Mammary epithelial cell (primary cell): ENCODE results near the gene CREB3L2.
"Not testable (repeated sequence)": the region's sequence is repeated elsewhere in the genome, so short reads cannot be mapped to it uniquely, and the experiment has no call there.

Experiments used
- EZH2 ChIP-seq: IDR thresholded peaks from 2 replicates; pipeline ENCODE4 v1.6.1; 2012; ENCODE audit warnings: low read length, inconsistent platforms, borderline replicate concordance
- TF ChIP-seq, protein P1 (sequence below), 2 donors: IDR thresholded peaks in 1 of 2; conservative IDR thresholded peaks in 1 of 2; 2 replicates each; pipeline ENCODE4 v1.5.1; 2011 to 2012; ENCODE audit warnings: inconsistent platforms in 2 of 2, low read length in 2 of 2, mild to moderate bottlenecking in 2 of 2, control low read depth in 1 of 2, low read depth in 1 of 2; ENCODE audit not compliant: insufficient read depth in 1 of 2; ENCODE audit errors: extremely low read depth in 1 of 2

DNA sequence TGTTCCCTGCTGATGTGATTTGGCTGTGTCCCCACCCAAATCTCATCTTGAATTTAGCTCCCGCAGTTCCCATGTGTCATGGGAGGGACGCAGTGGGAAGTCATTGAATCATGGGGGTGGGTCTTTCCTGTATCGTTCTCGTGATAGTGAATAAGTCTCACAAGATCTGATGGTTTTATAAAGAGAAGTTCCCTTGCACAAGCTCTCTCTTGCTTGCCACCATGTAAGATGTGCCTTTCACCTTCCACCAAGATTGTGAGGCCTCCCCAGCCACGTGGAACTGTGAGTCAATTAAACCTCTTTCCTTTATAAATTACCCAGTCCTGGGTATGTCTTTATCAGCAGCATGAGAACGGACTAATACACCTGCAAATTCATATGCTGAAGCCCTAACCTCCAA, 19.5 kb downstream of the CREB3L2 start:
- TF ChIP-seq, protein P1, sequence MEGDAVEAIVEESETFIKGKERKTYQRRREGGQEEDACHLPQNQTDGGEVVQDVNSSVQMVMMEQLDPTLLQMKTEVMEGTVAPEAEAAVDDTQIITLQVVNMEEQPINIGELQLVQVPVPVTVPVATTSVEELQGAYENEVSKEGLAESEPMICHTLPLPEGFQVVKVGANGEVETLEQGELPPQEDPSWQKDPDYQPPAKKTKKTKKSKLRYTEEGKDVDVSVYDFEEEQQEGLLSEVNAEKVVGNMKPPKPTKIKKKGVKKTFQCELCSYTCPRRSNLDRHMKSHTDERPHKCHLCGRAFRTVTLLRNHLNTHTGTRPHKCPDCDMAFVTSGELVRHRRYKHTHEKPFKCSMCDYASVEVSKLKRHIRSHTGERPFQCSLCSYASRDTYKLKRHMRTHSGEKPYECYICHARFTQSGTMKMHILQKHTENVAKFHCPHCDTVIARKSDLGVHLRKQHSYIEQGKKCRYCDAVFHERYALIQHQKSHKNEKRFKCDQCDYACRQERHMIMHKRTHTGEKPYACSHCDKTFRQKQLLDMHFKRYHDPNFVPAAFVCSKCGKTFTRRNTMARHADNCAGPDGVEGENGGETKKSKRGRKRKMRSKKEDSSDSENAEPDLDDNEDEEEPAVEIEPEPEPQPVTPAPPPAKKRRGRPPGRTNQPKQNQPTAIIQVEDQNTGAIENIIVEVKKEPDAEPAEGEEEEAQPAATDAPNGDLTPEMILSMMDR (conservative IDR thresholded peaks at IDR 0.05 in 1 of 2, IDR thresholded peaks at IDR 0.05 in 1 of 2; ENCODE audit: extremely low read depth in 1 of 2, insufficient read depth in 1 of 2, low read depth in 1 of 2, low read length in 2 of 2): not testable (repeated sequence)
- not testable (repeated sequence) for TF ChIP-seq EZH2
